GM13976 (cell line): ENCODE data around the gene GNE.
A peak's percentile ranks its signal among the peaks of the same experiment; 100 is the strongest.
"Not testable (repeated sequence)": the region's sequence is repeated elsewhere in the genome, so short reads cannot be mapped to it uniquely, and the experiment has no call there.

Experiments used
- DNase-seq: peaks from one replicate; pipeline ENCODE4 v3.0.0; 2012; ENCODE audit warnings: low spot score
- in situ Hi-C: fragments of 300-500 bp; cut with MboI; formaldehyde crosslinking; loops from one replicate; pipeline ENCODE4 v1.12.0; 2022; ENCODE audit warnings: low sequenced_read_pairs, mixed read lengths, inconsistent platforms; ENCODE audit not compliant: unreplicated experiment
- TF ChIP-seq, protein P1 (sequence below): IDR thresholded peaks from 2 replicates; pipeline ENCODE4 v1.5.1; 2012; ENCODE audit warnings: borderline replicate concordance, mild to moderate bottlenecking; ENCODE audit not compliant: insufficient read depth; ENCODE audit errors: extremely low read depth, missing control alignments, control extremely low read depth

GNE gene

DNA sequence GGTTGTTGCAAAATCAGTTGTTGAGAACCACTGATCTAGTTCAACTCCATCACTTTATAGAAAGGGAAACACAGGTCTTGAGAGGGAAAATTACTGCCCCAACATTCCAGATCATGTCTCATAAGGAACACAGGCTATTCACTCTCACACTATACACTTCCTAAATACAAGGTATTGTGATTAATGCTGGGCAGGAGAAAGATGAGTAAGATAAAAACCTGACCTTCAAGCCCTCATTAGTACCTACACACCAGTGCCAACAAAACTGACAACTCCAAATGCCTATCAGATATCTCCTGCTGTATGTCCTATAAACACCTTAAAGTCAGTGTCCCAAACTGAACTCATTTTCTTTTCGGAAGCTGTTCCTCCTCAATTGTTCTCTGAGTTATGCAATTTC is 8.2 kb downstream of the GNE start:
- TF ChIP-seq, protein P1, sequence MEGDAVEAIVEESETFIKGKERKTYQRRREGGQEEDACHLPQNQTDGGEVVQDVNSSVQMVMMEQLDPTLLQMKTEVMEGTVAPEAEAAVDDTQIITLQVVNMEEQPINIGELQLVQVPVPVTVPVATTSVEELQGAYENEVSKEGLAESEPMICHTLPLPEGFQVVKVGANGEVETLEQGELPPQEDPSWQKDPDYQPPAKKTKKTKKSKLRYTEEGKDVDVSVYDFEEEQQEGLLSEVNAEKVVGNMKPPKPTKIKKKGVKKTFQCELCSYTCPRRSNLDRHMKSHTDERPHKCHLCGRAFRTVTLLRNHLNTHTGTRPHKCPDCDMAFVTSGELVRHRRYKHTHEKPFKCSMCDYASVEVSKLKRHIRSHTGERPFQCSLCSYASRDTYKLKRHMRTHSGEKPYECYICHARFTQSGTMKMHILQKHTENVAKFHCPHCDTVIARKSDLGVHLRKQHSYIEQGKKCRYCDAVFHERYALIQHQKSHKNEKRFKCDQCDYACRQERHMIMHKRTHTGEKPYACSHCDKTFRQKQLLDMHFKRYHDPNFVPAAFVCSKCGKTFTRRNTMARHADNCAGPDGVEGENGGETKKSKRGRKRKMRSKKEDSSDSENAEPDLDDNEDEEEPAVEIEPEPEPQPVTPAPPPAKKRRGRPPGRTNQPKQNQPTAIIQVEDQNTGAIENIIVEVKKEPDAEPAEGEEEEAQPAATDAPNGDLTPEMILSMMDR, result no peak
- in situ Hi-C loops, result no loop called here
- no peak for DNase-seq

DNA sequence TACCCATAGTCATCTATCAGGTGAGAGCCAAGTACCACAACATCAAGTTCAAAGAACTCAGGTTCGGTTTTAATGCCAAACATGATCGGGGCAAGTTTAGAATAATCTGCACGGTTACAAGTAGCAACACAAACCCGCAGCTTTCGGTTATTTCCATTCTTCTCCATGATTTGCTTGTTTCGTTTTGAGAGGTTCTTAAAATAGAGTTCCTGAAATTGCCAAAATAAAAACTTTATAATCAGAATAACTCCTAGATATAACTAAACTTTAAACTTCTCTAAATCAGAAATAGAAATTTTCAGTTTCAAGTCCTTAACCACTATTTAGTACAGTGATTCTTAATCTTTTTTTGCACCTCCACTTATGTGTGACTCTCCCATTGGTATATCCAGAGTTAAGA is 9.1 kb downstream of the GNE start:
- no peak for DNase-seq
- TF ChIP-seq, protein P1, result no peak
- in situ Hi-C loops, result no loop called here

DNA sequence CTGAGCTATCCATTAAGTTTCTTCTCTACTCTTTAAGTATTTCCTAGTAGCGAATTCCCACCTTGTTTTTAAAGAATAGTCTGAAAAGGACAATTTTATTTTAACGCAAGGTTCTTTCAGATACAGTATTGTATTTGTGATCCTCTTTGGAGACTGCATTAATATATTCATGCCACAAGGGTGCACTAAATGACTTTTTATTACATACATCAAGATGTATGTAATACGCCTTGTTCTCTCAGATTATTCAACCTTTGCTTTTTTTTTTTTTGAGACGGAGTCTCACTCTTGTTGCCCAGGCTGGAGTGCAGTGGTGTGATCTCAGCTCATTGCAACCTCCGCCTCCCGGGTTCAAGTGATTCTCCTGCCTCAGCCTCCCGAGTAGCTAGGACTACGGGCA is 10.2 kb downstream of the GNE start:
- DNase-seq, result peak; percentile 43
- in situ Hi-C loops, result not testable (repeated sequence)

DNA sequence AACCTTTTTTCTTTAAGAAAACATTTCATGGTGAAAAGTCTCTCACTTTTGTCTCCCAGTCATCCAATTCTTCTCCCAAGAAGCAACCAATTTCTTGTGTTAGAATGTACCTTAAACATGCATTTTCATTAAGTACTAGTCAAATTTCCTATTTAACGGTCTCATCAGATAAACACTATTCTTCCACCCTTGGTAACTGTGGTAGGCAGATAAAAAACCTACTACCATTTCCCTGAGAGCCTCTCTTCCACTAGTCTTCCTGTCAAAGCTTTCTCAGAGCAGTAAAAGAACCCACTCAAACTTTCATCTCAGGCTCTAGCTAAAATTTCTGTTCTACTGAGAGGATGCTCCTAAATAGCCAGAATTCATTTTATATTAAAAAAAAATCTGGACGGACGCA is 10.9 kb downstream of the GNE start:
- no peak for DNase-seq
- TF ChIP-seq, protein P1, result no peak
- in situ Hi-C loops, result no loop called here

DNA sequence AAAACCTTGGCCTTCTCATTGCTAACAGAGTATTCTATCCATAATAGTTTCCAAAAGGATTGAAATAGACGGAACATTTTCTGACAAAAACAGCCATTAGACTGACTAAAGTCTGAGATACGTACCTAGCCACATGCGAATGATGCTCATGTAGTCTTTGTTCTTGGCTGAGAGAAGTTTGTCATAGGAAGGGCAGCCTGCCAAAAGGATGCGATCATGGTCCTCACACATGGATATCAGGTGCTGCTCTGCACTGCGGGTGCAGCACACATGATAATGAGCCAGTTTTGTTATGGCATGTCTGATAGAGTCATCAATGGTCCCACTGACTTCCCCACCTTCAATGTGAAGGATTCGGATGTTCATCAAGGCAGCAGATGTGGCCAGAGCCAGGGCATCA is 12.3 kb downstream of the GNE start:
- DNase-seq, result no peak
- in situ Hi-C loops, result no loop called here
- TF ChIP-seq, protein P1, result no peak

DNA sequence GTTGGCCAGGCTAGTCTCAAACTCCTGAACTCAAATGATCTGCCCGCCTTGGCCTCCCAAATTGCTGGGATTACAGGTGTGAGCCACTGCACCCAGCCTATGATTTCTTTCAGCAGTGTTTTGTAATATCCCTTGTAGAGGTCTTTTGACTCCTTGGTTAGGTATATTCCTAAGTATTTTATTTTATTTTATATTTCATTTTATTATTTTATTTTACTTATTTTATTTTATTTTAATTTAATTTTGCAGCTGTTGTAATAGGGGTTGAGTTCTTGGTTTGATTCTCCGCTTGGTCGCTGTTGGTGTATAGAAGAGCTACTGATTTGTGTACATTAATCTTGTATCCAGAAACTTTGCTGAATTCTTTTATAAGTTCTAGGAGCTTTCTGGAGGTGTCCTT is 18.6 kb downstream of the GNE start:
- in situ Hi-C loops, DNase-seq: not testable (repeated sequence)

DNA sequence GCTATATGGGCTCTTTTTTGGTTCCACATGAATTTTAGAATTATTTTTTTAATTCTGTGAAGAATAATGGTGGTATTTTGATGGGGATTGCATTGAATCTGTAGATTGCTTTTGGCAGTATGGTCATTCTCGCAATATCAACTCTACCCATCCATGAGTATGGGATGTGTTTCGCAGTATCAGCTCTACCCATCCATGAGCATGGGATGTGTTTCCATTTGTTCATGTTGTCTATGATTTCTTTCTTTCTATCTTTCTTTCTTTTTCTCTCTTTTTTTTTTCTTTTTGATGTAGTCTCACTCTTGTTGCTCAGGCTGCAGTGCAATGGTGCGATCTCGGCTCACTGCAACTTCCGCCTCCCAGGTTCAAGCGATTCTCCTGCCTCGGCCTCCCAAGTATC is 19.0 kb downstream of the GNE start:
- DNase-seq, in situ Hi-C loops: not testable (repeated sequence)

DNA sequence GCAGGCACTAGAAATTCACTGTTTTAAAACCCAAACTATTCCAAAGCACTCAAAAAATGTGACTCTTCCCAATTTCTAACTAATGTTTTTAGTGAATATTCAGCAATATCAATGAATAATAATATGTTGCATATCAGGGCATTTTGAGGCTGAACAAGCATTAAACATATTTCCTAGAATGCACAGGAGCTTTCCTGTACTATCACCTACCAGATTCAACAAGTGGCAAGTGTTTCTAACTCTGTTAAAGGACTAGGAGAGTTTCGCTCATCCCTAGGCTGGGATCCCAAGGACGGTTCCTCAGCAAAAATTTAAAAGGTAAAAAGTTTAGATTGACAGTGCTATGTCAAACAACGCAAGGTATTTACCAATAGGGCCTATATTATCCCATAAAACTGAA is 21.0 kb downstream of the GNE start:
- in situ Hi-C loops, result no loop called here
- TF ChIP-seq, protein P1, result no peak
- no peak for DNase-seq
